ES-I3 (cell line): ENCODE results near the gene FARP1.
"Not testable (repeated sequence)": the region's sequence is repeated elsewhere in the genome, so short reads cannot be mapped to it uniquely, and the experiment has no call there.

ENCODE experiments used
- H3K36me3 ChIP-seq: 2 replicates; pipeline ENCODE4 v1.6.1; 2013; ENCODE audit warnings: mild to moderate bottlenecking, low read length, control low read depth, moderate library complexity; ENCODE audit not compliant: insufficient read depth
- H3K4me1 ChIP-seq: 2 replicates; pipeline ENCODE4 v1.6.1; 2013; ENCODE audit warnings: mild to moderate bottlenecking, control low read depth, low read length; ENCODE audit not compliant: insufficient read depth
- H3K9ac ChIP-seq: 2 replicates; pipeline ENCODE4 v1.6.1; 2013; ENCODE audit warnings: low read depth, mild to moderate bottlenecking, low read length, moderate library complexity
- H3K9me3 ChIP-seq: 2 replicates; pipeline ENCODE4 v1.6.1; 2013; ENCODE audit warnings: mild to moderate bottlenecking, low read length, moderate library complexity; ENCODE audit not compliant: control insufficient read depth, insufficient read depth

The FARP1 gene

GRCh38 chr13:98413278-98413677, 270.4 kb downstream of the FARP1 start:
- H3K9ac ChIP-seq, H3K4me1 ChIP-seq, H3K36me3 ChIP-seq, H3K9me3 ChIP-seq: not testable (repeated sequence)

GRCh38 chr13:98413796-98414195, 270.9 kb downstream of the FARP1 start:
- H3K36me3 ChIP-seq, result no peaks in the 10 kb centered on the region; the same call in none of the 2 replicates
- no peak overlapping the region for H3K9ac ChIP-seq
- H3K9me3 ChIP-seq, result no peaks in the 10 kb centered on the region
- no peaks in the 10 kb centered on the region for H3K4me1 ChIP-seq

GRCh38 chr13:98415326-98416070, 272.6 kb downstream of the FARP1 start:
- Histone ChIP-seq H3K36me3 (no peaks in the 10 kb centered on the region; the same call in none of the 2 replicates), H3K9me3 (no peaks in the 10 kb centered on the region), H3K9ac (no peak overlapping the region), H3K4me1 (no peaks in the 10 kb centered on the region)

- Histone ChIP-seq H3K9me3 (no peaks in the 10 kb centered on the region), H3K36me3 (no peaks in the 10 kb centered on the region; the same call in 1 of the 2 replicates), H3K4me1 (no peaks in the 10 kb centered on the region), H3K9ac (no peak overlapping the region)
Measured at GRCh38 chr13:98416408-98416807, 273.5 kb downstream of the FARP1 start.

GRCh38 chr13:98419786-98420553, 277.1 kb downstream of the FARP1 start:
- Histone ChIP-seq H3K4me1 (no peaks in the 10 kb centered on the region), H3K9ac (no peak overlapping the region), H3K36me3 (no peaks in the 10 kb centered on the region; the same call in 1 of the 2 replicates), H3K9me3 (no peaks in the 10 kb centered on the region)

- Histone ChIP-seq H3K9me3 (no peaks in the 10 kb centered on the region), H3K9ac (no peak overlapping the region), H3K36me3 (no peaks in the 10 kb centered on the region; the same call in 1 of the 2 replicates), H3K4me1 (no peaks in the 10 kb centered on the region)
Measured at GRCh38 chr13:98420554-98421175, 277.8 kb downstream of the FARP1 start.

GRCh38 chr13:98422046-98422445, 279.2 kb downstream of the FARP1 start:
- Histone ChIP-seq H3K9me3 (no peaks in the 10 kb centered on the region), H3K36me3 (no peaks in the 10 kb centered on the region; the same call in 1 of the 2 replicates), H3K4me1 (no peaks in the 10 kb centered on the region), H3K9ac (no peak overlapping the region)

GRCh38 chr13:98423417-98423816, 280.5 kb downstream of the FARP1 start:
- Histone ChIP-seq H3K4me1 (no peaks in the 10 kb centered on the region), H3K9me3 (no peaks in the 10 kb centered on the region), H3K9ac (no peak overlapping the region), H3K36me3 (no peaks in the 10 kb centered on the region; the same call in 1 of the 2 replicates)

GRCh38 chr13:98427331-98427995, 284.6 kb downstream of the FARP1 start:
- H3K36me3 ChIP-seq, result no peaks in the 10 kb centered on the region; the same call in 1 of the 2 replicates
- H3K4me1 ChIP-seq, result no peaks in the 10 kb centered on the region

GRCh38 chr13:98428256-98428966, 285.5 kb downstream of the FARP1 start:
- H3K9ac ChIP-seq, result no peak overlapping the region
- H3K36me3 ChIP-seq, result no peaks in the 10 kb centered on the region; the same call in 1 of the 2 replicates
- no peaks in the 10 kb centered on the region for H3K9me3 ChIP-seq
- H3K4me1 ChIP-seq, result no peaks in the 10 kb centered on the region

More at GRCh38 chr13:98427331-98427995, 284.6 kb downstream of the FARP1 start:
- Histone ChIP-seq H3K9me3 (no peaks in the 10 kb centered on the region), H3K9ac (no peak overlapping the region)

GRCh38 chr13:98429081-98429480, 286.2 kb downstream of the FARP1 start:
- Histone ChIP-seq H3K9me3 (no peaks in the 10 kb centered on the region), H3K4me1 (no peaks in the 10 kb centered on the region), H3K9ac (no peak overlapping the region), H3K36me3 (no peaks in the 10 kb centered on the region; the same call in 1 of the 2 replicates)

GRCh38 chr13:98429531-98429930, 286.6 kb downstream of the FARP1 start:
- Histone ChIP-seq H3K36me3 (no peaks in the 10 kb centered on the region; the same call in 1 of the 2 replicates), H3K9me3 (no peaks in the 10 kb centered on the region), H3K4me1 (no peaks in the 10 kb centered on the region), H3K9ac (no peak overlapping the region)

GRCh38 chr13:98429977-98430736, 287.3 kb downstream of the FARP1 start:
- Histone ChIP-seq H3K36me3 (no peaks in the 10 kb centered on the region), H3K9ac (no peak overlapping the region)

More at GRCh38 chr13:98429977-98430736, 287.3 kb downstream of the FARP1 start:
- no peaks in the 10 kb centered on the region for H3K4me1 ChIP-seq
- H3K9me3 ChIP-seq, result no peaks in the 10 kb centered on the region
